NK-92 (cell line): Measurements from ENCODE around the gene CNTNAP4.

ENCODE experiments used
- DNase-seq: peaks from one replicate; lab custom pipeline; 2025; ENCODE audit not compliant: unreplicated experiment; lab: John Stamatoyannopoulos, UW

CNTNAP4 gene

DNA sequence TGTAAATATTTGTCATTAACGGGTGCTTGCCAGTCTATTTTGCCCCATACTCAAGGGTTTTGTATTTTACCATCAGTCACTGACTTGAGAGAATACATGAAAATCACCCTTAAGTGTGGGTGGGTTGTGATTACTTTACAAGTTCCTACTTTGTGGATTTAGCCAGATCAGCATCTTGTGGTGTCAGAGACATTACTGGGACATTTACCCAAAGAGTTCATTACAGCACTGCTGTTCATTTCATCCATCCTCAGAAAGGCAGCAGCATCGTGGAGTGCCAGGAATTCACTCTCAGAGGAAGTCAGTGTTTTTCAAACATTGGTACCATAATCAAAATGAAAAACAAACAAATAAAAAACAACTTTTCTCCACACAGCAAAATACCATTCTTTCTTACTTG, 110.8 kb downstream of the CNTNAP4 start:
- DNase-seq, result no peak

GRCh38 chr16:76389126-76389525, 111.9 kb downstream of the CNTNAP4 start:
- DNase-seq, result no peak

GRCh38 chr16:76390476-76390875, 113.3 kb downstream of the CNTNAP4 start:
- no peak for DNase-seq

DNA sequence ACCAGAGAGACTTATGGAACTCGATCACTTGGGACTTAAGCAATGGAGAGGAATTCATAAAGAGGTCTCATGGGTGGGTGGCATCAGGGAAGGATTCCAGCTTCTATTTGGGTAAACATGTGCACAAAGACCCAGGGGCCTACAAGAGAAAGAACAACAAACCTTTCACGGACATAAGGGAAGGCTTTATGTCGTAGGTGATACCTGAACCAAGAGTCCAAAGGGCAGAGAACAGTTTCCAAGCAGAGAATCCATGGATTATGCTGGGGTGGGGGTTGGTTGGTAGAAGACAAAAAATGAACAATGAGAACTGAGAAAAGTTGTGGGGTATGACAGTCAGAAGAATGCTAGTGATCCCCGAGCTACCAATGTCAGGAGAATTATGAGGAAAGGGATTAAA, 119.8 kb downstream of the CNTNAP4 start:
- DNase-seq, result no peak

DNA sequence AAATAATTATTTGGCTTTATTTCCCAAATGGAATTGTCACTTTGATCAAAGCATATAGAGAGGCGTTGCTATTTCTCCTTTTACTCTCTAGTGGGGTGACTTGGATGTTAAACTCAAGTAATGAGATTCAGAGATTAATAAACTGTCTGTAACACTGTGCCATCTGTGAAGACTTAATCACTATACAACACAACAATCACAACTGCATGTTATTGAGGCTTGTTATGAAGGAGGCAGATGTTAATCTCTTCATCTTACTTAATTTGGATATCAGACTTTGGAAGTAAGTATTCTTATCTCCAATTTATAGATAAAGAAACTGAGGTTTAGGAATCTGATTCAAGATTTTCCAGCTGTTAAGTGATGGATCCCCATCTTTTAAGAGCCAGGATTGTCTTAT, 132.5 kb downstream of the CNTNAP4 start:
- DNase-seq, result no peak

GRCh38 chr16:76421571-76421970, 144.4 kb downstream of the CNTNAP4 start:
- no peak for DNase-seq

DNA sequence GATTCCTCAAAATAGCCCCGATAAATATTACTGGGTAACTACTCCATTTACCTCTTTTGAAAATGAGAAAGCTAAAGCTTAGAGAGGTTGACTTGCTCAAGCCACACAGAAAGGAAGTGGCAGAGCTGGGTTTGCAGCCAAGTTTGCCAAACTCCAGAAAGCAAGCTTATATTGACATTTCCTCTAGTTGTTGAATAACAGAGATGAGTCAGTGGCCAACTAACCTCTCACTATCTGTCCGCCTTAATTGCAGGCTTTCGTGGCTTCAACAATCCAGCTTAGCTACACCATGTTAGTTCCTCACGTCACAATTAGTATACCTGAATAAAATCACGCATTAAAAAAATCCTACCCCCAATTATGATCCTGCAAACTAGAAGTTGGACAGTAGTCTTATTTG, 151.7 kb downstream of the CNTNAP4 start:
- DNase-seq, result no peak

GRCh38 chr16:76441391-76441790, 164.2 kb downstream of the CNTNAP4 start:
- DNase-seq, result no peak

DNA sequence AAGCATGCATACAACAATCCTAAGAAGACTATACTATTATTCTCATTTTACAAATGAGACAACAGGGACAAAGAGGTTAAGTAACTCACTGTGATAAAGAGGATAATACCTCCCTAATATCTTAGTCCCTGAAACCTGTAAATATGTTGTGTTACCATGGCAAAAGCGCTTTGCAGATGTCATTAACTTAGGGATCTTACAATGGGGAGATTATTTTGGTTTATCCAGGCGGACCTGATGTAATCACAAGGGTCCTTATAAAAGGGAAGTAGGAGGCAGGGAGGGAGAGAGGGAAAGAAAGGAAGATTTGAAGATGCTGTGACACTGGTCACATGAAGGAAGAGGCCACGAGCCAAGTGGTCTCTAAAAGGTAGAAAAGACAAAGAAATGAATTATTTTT, 164.7 kb downstream of the CNTNAP4 start:
- no peak for DNase-seq

- DNase-seq, result no peak
These were observed 166.8 kb downstream of the CNTNAP4 start for GRCh38 chr16:76443973-76444372.

DNA sequence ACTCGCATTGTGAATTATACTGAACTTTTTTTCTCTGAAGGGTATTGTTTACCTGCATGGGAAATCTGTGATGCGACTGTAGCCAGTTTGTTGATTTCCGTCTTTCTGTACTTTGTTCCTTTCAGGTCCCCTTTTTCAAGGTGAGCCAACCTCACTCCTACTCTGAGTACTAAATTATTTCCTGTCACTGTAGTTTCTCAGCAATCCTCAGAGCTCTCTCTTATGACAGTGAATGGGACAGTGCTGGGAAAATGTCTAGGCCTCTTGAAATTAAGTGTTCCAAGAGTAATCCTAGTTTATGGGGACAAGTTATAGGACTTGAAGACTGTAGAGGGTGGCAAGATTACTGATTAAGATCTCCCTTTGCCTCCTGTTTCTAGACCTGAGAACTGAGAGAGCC, 167.6 kb downstream of the CNTNAP4 start:
- no peak for DNase-seq

GRCh38 chr16:76445815-76446214, 168.6 kb downstream of the CNTNAP4 start:
- no peak for DNase-seq

- no peak for DNase-seq
These were observed 169.1 kb downstream of the CNTNAP4 start for GRCh38 chr16:76446251-76446650.

- DNase-seq, result no peak
These were observed 173.7 kb downstream of the CNTNAP4 start for GRCh38 chr16:76450890-76451289.

DNA sequence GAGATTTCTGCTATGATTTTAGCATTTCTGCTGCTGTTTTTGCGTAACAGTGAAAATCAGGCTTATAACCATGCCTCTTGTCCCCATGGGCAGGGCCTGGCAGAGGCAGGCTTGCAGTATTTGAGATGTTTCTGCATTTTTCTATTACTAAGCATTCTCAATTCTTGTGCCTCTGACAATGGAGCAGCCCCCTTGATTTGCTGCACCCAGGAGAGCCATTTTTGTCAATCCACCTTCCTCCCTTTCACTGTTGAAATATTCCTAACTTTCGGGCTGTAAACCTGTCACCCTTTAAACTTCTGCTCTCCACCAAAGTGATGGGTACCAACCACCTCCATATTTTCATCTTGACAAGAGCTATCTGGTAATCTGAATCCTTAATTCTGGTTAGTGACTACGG, 178.1 kb downstream of the CNTNAP4 start:
- DNase-seq, result no peak

DNA sequence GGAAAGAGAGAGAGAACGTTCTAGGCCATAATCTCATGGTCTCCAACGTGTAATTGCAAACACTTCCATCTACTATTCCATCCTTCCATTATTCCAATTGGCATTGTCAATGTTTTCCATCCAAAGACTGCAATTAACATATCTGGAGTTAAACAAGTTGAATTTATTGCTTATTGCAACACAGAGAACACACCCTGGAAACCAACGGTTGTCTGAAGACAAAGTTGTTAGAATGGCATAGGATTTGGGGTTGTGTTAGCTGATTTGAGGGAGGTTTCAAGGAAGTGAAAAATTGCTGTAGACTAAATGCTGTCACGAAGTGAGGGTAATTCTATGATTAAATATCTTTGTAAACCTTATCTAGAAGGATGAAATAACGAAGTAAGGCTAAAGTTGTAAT, 178.8 kb downstream of the CNTNAP4 start:
- DNase-seq, result no peak

DNA sequence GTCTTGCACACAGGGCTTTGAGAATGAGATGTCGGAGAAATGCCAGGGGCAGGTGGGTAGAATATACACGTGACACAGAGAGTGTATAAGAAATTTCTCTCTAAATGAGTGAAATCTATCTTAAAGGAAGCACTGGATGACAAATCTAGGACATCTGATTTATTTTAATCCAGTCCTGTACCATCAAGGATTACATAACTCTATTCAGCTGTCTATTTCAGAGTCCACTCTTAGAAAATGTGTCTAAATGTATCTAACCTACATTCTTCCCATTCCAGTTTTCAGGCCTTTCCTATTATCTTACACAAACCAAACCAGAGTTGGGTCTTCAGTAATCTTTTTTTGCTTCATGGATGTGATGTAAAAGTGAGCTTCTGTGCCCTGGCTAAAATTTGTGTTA, 181.9 kb downstream of the CNTNAP4 start:
- DNase-seq, result no peak

DNA sequence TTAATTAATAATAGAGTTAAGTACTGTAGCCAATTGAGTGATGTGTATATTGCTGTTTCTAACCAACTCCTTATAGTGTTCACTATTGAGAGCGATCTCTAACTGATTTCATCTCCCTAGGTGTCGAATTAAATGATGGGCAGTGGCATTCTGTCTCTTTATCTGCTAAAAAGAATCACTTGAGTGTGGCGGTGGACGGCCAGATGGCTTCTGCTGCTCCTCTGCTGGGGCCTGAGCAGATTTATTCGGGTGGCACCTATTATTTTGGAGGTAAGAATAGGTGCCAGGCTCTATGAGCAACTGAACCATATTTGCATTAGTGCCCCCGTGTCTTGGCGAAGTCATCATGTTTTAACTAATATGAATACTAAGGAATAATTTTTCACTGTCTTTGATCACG, 184.6 kb downstream of the CNTNAP4 start:
- no peak for DNase-seq

DNA sequence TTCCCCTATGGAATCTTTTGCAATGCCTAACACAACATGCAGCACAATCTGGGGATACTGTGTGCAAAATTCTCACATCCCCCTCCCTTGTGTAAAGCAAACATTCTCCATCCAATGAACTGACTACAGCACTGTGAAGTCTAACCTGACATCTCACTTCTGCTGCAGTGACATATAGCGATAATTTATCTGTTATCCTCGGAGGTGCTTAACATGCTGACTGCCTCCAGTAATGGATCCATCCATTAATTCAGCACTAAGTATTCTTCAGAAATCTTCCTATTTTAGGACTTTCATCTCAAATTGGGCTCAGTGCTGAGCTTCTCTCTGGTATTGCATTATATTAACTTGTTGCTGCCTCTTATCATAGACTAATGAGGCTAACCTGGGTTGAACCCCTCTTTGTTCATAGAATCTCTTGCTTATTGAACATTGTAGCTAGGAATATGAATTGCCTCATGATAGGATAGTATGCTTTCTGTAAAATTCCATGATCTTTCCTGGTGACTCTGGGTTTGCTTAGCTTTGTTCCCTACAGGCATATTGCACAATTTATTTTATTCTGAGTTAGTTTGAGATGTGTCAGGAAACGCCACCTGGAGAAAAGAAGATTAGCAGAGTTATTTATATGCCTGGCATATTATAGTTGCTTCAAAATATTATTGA, 187.9 kb downstream of the CNTNAP4 start:
- DNase-seq, result no peak

DNA sequence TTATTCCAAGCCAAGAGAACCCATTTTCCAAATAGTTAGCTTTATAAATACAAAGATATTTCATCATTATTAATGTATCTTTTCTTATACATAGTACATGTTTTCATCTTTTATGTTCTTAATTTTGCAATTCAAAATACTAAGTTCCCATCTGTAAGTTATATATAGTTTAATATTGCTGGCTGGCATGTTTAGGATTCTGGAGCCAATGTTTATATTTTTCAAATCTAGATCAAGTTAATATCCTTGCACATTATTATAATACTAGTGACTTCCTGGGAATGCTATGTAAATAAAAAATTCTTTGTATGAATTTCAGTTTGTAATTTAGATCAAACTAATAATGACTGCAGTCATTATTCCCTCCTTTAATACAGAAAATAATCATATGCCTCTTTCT, 189.7 kb downstream of the CNTNAP4 start:
- DNase-seq, result no peak

GRCh38 chr16:76474048-76474447, 196.8 kb downstream of the CNTNAP4 start:
- DNase-seq, result no peak

DNA sequence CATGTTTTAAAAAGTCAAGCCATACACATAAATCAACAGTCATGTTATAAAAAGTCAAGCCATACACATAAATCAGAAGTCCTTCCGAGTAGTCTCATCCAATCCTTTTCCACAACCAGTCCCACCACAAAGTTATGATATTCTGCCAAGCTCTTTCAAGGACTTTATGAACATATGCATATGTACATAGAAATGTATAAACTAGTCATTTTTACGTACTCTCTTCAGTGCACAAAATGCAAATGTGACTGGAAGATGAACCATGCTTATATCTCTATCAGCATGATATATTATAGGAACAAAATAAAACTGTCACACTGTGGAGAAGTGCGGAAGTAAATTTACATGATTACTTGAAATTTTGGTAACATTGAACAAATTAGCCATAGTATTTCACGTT, 200.9 kb downstream of the CNTNAP4 start:
- DNase-seq, result no peak

DNA sequence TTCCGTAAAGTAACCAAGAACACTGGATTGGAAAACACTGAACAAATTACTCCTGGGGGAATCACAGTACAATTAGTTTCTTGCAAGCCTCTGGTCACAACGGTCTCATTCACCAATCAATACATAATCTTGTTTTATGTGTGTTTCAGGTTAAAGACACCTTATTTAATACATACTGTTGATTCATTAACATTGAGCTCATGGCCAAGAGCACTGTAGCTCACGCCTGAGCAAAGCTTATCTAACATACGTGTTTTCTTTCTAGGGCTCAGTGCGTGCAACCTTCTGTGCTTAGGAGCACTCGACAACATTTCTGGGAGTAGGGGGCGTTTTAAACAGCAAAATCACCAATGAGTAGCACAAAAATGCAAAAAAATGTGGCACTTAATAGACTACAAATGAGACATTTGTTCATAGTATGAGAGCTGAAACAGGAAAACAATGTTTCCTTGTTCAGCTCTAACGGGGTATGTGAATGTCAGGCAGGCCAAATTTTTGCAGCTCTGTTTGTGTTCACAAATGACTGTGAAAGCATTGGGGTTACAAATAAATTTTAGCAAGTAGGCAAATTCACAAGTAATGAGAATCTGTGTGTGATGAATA, 206.2 kb downstream of the CNTNAP4 start:
- no peak for DNase-seq
